Esophagus muscularis mucosa (tissue), 4 donors: ENCODE results near the gene LRP1. TPM values are rescaled to one million over a fixed set of nuclear protein-coding genes. Genes with fewer than 3 reads are reported as not detected.

ENCODE experiments used
- DNase-seq: peaks from one replicate; pipeline ENCODE4 v3.0.0-alpha.2; 2017; ENCODE audit errors: extremely low spot score
- H3K27ac ChIP-seq, 4 donors: fragments of 200-600 bp; sonication (generic); replicated peaks in 1 of 4; 1 replicate in 3 of 4; 2 replicates in 1 of 4; pipeline ENCODE4 v1.5.1; 2016 to 2019; ENCODE audit warnings: mild to moderate bottlenecking in 1 of 4
- H3K27me3 ChIP-seq, 4 donors: fragments of 200-600 bp; sonication (generic); one replicate each; pipeline versions ENCODE4 v1.5.1 to v1.6.0; 2016 to 2019
- H3K36me3 ChIP-seq, 4 donors: fragments of 200-600 bp; sonication (generic); one replicate each; pipeline ENCODE4 v1.5.1; 2016 to 2019
- H3K4me1 ChIP-seq, 4 donors: fragments of 200-600 bp; sonication (generic); one replicate each; pipeline ENCODE4 v1.5.1; 2016 to 2019
- H3K4me3 ChIP-seq, 4 donors: fragments of 200-600 bp; sonication (generic); 1 replicate in 2 of 4; 2 replicates in 2 of 4; pipeline ENCODE4 v1.5.1; 2016 to 2019; ENCODE audit warnings: mild to moderate bottlenecking in 4 of 4, moderate library complexity in 1 of 4
- H3K9me3 ChIP-seq, 4 donors: fragments of 200-600 bp; sonication (generic); 1 replicate in 3 of 4; 2 replicates in 1 of 4; pipeline ENCODE4 v1.5.1; 2016 to 2019
- EP300 ChIP-seq: sonication (generic); formaldehyde crosslinking; IDR thresholded peaks from one replicate; pipeline ENCODE4 v1.6.1; 2017; ENCODE audit warnings: antibody characterized with exemption
- POLR2A ChIP-seq: fragments of 450-650 bp; IDR thresholded peaks from one replicate; pipeline ENCODE4 v1.6.1; 2017; ENCODE audit warnings: antibody characterized with exemption, moderate library complexity, mild to moderate bottlenecking, low read depth
- POLR2AphosphoS5 ChIP-seq, 2 donors: sonication (generic); formaldehyde crosslinking; IDR thresholded peaks; one replicate each; pipeline ENCODE4 v1.6.1; 2017; ENCODE audit warnings: antibody characterized with exemption in 2 of 2
- WGBS: methylation state at CpG from one replicate; pipeline ENCODE4 v1.1.5; 2018; 5-methylcytosine and 5-hydroxymethylcytosine counted together
- intact Hi-C: fragments of 100-400 bp; cut with DNase I; formaldehyde crosslinking; loops from one replicate; pipeline ENCODE4 v1.15.1; 2023
- total RNA-seq, 4 donors: library from RNA; depleted of rRNA; stranded (reverse); fragments of >200 nt; gene quantifications; one replicate each; pipeline versions ENCODE4 v1.1.0 to v1.2.1, GENCODE V29; 2016
- TF ChIP-seq, protein P1 (sequence below), 3 experiments: fragments of 200-600 bp in 2 of 3; fragments of 450-650 bp in 1 of 3; sonication (generic) in 2 of 3; IDR thresholded peaks; one replicate each; pipeline ENCODE4 v1.5.1; 2017 to 2019; ENCODE audit warnings: antibody characterized with exemption in 3 of 3, mild to moderate bottlenecking in 2 of 3, moderate library complexity in 1 of 3

The LRP1 gene
- total RNA-seq, 4 donors from 2014 or later, result 203 to 338 (median 250) TPM

DNA sequence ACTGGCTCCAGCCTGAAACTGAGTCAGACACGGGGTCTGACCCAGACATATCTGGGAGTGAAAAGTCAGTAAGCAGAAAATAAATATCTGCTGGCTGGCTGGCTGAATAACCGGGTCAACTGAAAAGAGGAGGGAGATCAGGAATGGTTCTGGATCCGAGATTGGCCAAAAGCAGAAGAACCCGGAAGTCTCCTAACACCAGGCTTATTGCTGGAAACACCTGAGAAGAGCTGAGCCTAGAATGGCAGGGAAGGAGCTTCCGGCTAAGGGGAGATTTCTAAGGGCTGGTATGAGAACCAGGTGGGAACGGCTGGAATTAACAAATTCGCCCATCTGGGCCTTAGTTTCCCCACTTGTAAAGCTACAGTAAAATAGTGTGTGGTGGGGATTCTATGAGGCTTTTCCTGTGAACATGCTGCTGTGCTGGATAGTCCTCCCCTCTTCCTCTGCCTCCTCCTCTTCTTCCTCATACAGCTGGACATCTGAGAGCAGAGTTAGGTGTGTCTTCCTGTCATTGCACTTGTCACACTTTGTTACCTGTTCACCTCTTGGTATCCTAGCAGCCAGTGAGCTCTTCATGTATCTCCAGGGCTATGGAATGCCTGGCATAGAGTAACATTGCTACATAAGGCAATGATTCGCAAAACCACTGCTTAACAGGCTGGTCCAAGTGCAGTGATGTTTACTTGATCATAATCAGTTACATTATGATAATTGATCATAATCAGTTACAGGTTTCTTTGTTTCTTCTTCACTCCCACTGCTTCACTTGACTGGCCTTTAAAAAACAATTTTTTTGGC is 99.2 kb downstream of the LRP1 start:
- WGBS, result 66% methylated on average over 7 of the region's 8 CpGs
- intact Hi-C loops, result no loop called here
- DNase-seq, result no peak
- peaks cover 3 to 54% (median 46%) of the 10 kb centered on the region in 4 donors for H3K27me3 ChIP-seq
- no peaks in the 10 kb centered on the region for H3K9me3 ChIP-seq
- H3K4me3 ChIP-seq, result no peak overlapping the region
- TF ChIP-seq EP300 (no peak), POLR2A (no peak), POLR2AphosphoS5 (IDR thresholded peaks at IDR 0.05) (no peak)
- TF ChIP-seq, protein P1, sequence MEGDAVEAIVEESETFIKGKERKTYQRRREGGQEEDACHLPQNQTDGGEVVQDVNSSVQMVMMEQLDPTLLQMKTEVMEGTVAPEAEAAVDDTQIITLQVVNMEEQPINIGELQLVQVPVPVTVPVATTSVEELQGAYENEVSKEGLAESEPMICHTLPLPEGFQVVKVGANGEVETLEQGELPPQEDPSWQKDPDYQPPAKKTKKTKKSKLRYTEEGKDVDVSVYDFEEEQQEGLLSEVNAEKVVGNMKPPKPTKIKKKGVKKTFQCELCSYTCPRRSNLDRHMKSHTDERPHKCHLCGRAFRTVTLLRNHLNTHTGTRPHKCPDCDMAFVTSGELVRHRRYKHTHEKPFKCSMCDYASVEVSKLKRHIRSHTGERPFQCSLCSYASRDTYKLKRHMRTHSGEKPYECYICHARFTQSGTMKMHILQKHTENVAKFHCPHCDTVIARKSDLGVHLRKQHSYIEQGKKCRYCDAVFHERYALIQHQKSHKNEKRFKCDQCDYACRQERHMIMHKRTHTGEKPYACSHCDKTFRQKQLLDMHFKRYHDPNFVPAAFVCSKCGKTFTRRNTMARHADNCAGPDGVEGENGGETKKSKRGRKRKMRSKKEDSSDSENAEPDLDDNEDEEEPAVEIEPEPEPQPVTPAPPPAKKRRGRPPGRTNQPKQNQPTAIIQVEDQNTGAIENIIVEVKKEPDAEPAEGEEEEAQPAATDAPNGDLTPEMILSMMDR (IDR thresholded peaks at IDR 0.05), result no peak
- H3K36me3 ChIP-seq, result peaks cover 7 to 16% (median 14%) of the 10 kb centered on the region in 4 donors
- H3K27ac ChIP-seq, result no peak overlapping the region
- H3K4me1 ChIP-seq, result peaks cover 21 to 49% (median 43%) of the 10 kb centered on the region in 4 donors

DNA sequence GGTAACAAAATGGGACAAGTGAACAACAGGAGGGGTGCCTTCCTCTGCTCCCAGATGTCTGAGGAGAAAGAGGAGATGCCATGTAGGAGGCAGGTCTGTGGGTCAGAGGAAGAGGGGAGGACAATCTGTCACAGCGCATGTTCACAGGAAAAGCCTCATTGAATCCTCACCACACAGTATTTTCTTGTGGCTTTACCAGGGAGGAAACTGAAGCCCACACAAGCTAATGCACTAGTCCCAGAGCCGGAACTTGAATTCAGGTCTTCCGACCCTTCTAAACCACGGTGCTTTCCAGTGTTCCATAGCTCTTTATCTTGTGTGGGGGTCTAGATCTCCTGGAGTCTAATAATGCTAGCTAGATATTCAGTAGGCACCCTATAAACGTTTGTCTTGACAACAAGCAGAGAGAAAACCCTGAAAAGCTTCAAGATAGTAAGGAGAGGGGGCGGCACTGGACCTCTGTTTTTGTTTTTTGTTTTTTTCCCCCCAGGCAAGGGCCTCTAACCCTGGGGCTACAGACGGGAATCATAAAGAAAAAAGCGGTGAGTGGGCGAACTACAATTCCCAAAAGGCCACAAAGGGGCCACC is 100.9 kb downstream of the LRP1 start:
- Histone ChIP-seq H3K36me3 (peaks cover 23 to 32% (median 31%) of the 10 kb centered on the region in 4 donors), H3K27ac (peak overlapping the region; percentile 55 to 71 (median 68)), H3K4me3 (peak overlapping the region; percentile 57 to 65 (median 62)), H3K9me3 (no peaks in the 10 kb centered on the region), H3K4me1 (peaks cover 21 to 49% (median 43%) of the 10 kb centered on the region in 4 donors), H3K27me3 (peaks cover 3 to 40% (median 31%) of the 10 kb centered on the region in 4 donors)
- no peak for DNase-seq
- TF ChIP-seq POLR2AphosphoS5 (IDR thresholded peaks at IDR 0.05), result no peak
- no peak for TF ChIP-seq POLR2A
- TF ChIP-seq, protein P1 (IDR thresholded peaks at IDR 0.05), result peak in 2 of 3 experiments; percentile 23 to 37
- no peak for TF ChIP-seq EP300
- 16% methylated on average over 9 of the region's 9 CpGs for WGBS
- intact Hi-C loops, result no loop called here

DNA sequence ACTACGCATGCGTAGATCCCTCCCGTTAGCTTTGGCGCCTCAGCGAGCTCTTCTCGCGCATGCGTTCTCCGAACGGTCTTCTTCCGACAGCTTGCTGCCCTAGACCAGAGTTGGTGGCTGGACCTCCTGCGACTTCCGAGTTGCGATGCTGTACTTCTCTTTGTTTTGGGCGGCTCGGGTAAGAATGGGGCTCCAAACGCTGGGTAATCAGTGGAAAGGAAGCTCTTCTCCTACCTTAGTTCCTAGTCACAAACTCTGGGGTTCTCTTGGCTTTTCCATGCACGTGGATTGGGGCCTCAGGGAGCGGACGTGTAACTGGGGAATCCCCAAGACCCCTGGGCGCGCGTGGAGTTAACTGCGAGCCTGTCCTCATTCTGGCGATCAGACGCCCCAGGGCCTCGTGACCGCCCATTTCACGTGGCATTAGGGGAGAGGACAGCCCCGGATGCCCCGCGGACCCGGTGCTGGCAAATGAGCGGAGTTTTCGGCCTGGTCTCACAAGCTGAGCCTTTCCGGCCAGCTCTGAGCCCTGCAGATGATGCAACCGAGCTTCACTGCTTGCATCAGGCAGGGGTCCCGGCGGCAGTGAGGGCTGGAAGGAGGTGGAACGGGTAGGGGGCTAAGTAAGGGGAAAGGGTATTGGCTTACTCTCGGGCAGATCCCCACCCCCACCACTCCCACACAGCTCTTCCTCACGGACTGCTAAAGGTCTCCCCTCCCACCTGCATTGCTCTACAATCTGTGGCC is 101.5 kb downstream of the LRP1 start, which contains the start of gene SHMT2:
TSS of gene SHMT2 (plus strand) at position 78 of the 747 bp plus-strand sequence. CDS start at position 146, 68 bp downstream.
- WGBS, result 2% methylated on average over 24 of the region's 42 CpGs
- H3K9me3 ChIP-seq, result no peaks in the 10 kb centered on the region
- peak within 1 kb of the TSS; percentile 55 to 71 (median 68) for H3K27ac ChIP-seq
- intact Hi-C loops, result no loop called here
- peak within 1 kb of the TSS; percentile 57 to 65 (median 62) for H3K4me3 ChIP-seq
- peaks cover 30 to 39% (median 37%) of the 10 kb centered on the region in 4 donors for H3K36me3 ChIP-seq
- H3K4me1 ChIP-seq, result peaks cover 21 to 46% (median 42%) of the 10 kb centered on the region in 4 donors
- DNase-seq, result peak; percentile 97
- H3K27me3 ChIP-seq, result peaks cover 3 to 36% (median 25%) of the 10 kb centered on the region in 4 donors
- TF ChIP-seq, protein P1 (IDR thresholded peaks at IDR 0.05), result peak in 1 of 3 experiments; percentile 50
- peak; percentile 57 to 83 for TF ChIP-seq POLR2AphosphoS5 (IDR thresholded peaks at IDR 0.05)
- TF ChIP-seq EP300, result no peak

DNA sequence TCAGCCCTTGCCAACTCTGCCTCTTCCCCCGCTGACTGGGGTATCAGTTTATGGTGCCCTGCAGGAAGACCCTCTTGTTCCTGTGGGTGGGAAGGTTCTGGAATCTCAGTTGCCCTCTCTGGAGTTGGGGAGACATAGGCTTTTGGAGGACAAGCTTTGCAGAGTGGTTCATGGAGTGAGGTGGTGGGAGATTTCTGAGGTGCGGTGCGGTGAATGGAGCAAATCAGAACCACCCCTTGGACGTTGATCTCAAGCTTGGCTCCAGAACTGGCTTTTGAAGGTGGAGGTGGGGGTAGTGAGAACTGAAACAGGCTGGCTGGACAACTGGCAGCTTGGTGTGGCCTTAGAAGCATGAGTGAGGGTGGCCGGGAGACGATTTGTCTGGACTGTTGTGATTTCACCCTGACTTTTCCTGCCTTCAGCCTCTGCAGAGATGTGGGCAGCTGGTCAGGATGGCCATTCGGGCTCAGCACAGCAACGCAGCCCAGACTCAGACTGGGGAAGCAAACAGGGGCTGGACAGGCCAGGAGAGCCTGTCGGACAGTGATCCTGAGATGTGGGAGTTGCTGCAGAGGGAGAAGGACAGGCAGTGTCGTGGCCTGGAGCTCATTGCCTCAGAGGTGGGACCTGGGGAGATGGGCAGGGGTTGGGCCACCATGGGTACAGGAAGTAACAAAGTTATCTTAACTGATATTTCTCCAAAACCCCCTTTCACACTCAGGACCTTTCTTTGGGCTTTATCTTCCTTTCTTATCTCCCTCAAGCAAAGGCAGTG is 102.3 kb downstream of the LRP1 start:
- Histone ChIP-seq H3K27ac (peak overlapping the region in 2 of 4 donors; percentile 55 to 69), H3K36me3 (peaks cover 30 to 43% (median 39%) of the 10 kb centered on the region in 4 donors), H3K4me1 (peaks cover 21 to 38% (median 34%) of the 10 kb centered on the region in 4 donors), H3K27me3 (peaks cover 0 to 36% (median 17%) of the 10 kb centered on the region in 4 donors), H3K9me3 (no peaks in the 10 kb centered on the region), H3K4me3 (peak overlapping the region; percentile 57 to 65 (median 62))
- intact Hi-C loops, result no loop called here
- 68% methylated on average over 10 of the region's 10 CpGs for WGBS
- TF ChIP-seq, protein P1 (IDR thresholded peaks at IDR 0.05), result no peak
- TF ChIP-seq POLR2A (no peak), EP300 (no peak), POLR2AphosphoS5 (IDR thresholded peaks at IDR 0.05) (no peak)
- no peak for DNase-seq
